Activated T-helper 2 cell treated with anti-CD3 and anti-CD28 coated beads, Interferon-gamma antibody, Interleukin-2, Interleukin-4, amounts not matched to agents 10 μg/mL and 5 μg/mL and 100 μg/mL, durations not matched to agents 14 hours and 24 hours and 36 hours (primary cell): ENCODE data around the gene PROC. TPM values are rescaled to one million over a fixed set of nuclear protein-coding genes. Genes with fewer than 3 reads are reported as not detected.

Experiments used
- DNase-seq: peaks from one replicate; pipeline ENCODE4 v3.0.0; 2021; ENCODE audit warnings: low spot score
- H3K27ac Mint-ChIP-seq: one replicate; pipeline ENCODE4 v1.8.0; 2021; ENCODE audit warnings: mixed read lengths
- H3K27me3 Mint-ChIP-seq: one replicate; pipeline ENCODE4 v1.8.0; 2021; ENCODE audit warnings: low read depth, mixed read lengths
- H3K36me3 Mint-ChIP-seq: one replicate; pipeline ENCODE4 v1.8.0; 2021; ENCODE audit warnings: low read depth, mixed read lengths
- H3K4me1 Mint-ChIP-seq: one replicate; pipeline ENCODE4 v1.8.0; 2021; ENCODE audit warnings: low read depth, mixed read lengths
- H3K4me3 Mint-ChIP-seq: one replicate; pipeline ENCODE4 v1.8.0; 2021; ENCODE audit warnings: low read depth, mild to moderate bottlenecking, moderate library complexity, mixed read lengths
- H3K9me3 Mint-ChIP-seq: one replicate; pipeline ENCODE4 v1.8.0; 2021; ENCODE audit warnings: mixed read lengths
- intact Hi-C: fragments of 100-400 bp; cut with micrococcal nuclease; formaldehyde crosslinking; loops from one replicate; pipeline ENCODE4 v1.15.1; 2023
- total RNA-seq: library from RNA; stranded (reverse); gene quantifications from 2 replicates; pipeline ENCODE4 v1.2.3, GENCODE V29; 2022

PROC gene
- not detected in 2 replicates for total RNA-seq

- Mint-ChIP-seq H3K27ac (no peak within 1 kb of the TSS), H3K9me3 (peaks cover 3% of the 10 kb centered on the region), H3K4me3 (no peak within 1 kb of the TSS)
Measured at GRCh38 chr2:127418300-127419111, at the start of gene PROC. Gene PROC (plus strand): TSS chr2:127418427. CDS start chr2:127419943, 1,516 bp downstream.

DNA sequence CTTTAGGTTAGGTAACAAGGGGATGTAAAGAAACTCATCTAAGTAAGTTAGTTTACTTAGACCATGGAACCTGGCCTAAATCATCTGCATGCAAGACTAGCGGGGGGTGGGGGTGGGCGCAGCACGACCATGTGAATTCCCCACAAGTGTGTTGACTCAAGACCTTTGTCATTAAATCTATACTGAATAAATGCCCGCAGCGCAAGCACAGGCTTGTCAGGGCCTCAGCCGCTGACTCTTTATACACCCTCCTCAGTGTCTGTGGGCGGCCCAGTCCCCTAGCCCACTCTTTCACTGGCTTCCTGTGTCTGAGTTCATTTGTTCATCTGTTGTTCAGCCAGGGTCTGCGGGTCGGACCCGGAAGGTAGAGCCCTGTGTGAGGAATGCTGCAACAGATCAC lies 48.2 kb upstream of the PROC start:
- intact Hi-C loops, result no loop called here
- peaks cover 8% of the 10 kb centered on the region for H3K4me1 Mint-ChIP-seq
- no peak for DNase-seq
- no peak overlapping the region for H3K27ac Mint-ChIP-seq
- H3K9me3 Mint-ChIP-seq, result peaks cover 43% of the 10 kb centered on the region
- H3K27me3 Mint-ChIP-seq, result no peaks in the 10 kb centered on the region
- no peak overlapping the region for H3K4me3 Mint-ChIP-seq
- peaks cover 51% of the 10 kb centered on the region for H3K36me3 Mint-ChIP-seq

More at GRCh38 chr2:127418300-127419111, at the start of gene PROC:
- Mint-ChIP-seq H3K4me1 (peaks cover 22% of the 10 kb centered on the region), H3K36me3 (peaks cover 3% of the 10 kb centered on the region), H3K27me3 (peaks cover 34% of the 10 kb centered on the region)
- DNase-seq, result no peak
- intact Hi-C loops, result no loop called here

DNA sequence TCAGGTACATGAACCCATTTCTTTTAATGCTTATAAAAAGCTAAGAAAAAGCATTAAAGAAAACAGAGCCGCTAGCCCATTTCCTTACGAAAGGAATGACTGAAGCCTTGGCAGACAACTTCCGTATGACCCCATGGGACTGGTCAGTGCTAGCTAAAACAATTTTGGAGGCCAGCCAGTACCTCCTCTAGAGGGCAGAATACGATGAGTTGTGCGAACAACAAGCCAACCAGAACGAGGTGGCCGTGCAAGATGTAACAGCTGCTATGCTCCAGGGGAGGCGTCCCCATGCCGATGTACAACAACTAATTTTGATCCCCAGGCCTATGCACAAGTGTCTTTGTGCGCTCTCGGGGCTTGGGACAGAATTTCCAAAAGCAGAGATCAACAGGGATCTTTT lies 47.2 kb upstream of the PROC start:
- intact Hi-C loops, result no loop called here
- H3K9me3 Mint-ChIP-seq, result peaks cover 49% of the 10 kb centered on the region
- no peaks in the 10 kb centered on the region for H3K27me3 Mint-ChIP-seq
- DNase-seq, result no peak
- peaks cover 2% of the 10 kb centered on the region for H3K4me1 Mint-ChIP-seq
- H3K4me3 Mint-ChIP-seq, result no peak overlapping the region
- H3K27ac Mint-ChIP-seq, result no peak overlapping the region
- H3K36me3 Mint-ChIP-seq, result peaks cover 58% of the 10 kb centered on the region

- Mint-ChIP-seq H3K4me3 (no peak overlapping the region), H3K27ac (no peak overlapping the region), H3K4me1 (peaks cover 7% of the 10 kb centered on the region), H3K36me3 (peaks cover 71% of the 10 kb centered on the region), H3K27me3 (no peaks in the 10 kb centered on the region), H3K9me3 (peaks cover 59% of the 10 kb centered on the region)
- intact Hi-C loops, result no loop called here
- DNase-seq, result no peak
Measured at GRCh38 chr2:127373362-127374083, 44.7 kb upstream of the PROC start.

DNA sequence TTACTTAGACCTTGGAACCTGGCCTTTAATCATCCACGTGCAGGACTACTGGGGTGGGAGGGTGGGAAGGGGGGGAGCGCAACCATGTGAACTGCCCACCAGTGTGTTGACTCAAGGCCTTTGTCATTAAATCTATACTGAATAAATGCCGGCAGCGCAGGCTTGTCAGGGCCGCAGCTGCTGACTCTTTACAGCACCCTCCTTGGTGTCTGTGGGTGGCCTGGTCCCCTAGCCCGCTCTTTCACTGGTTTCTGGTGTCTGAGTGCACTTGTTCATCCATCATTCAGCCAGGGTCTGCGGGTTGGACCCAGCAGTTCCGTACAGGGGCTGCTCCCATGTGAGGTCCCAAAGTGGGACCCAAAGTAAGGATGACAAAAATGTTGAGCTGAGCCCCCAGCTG lies 42.0 kb upstream of the PROC start:
- Mint-ChIP-seq H3K36me3 (peaks cover 57% of the 10 kb centered on the region), H3K9me3 (peaks cover 47% of the 10 kb centered on the region), H3K27me3 (no peaks in the 10 kb centered on the region), H3K27ac (no peak overlapping the region), H3K4me1 (peaks cover 19% of the 10 kb centered on the region), H3K4me3 (no peak overlapping the region)
- intact Hi-C loops, result no loop called here
- DNase-seq, result no peak

- no peak overlapping the region for H3K4me3 Mint-ChIP-seq
- no peaks in the 10 kb centered on the region for H3K27me3 Mint-ChIP-seq
- peaks cover 40% of the 10 kb centered on the region for H3K9me3 Mint-ChIP-seq
- peaks cover 47% of the 10 kb centered on the region for H3K36me3 Mint-ChIP-seq
- H3K4me1 Mint-ChIP-seq, result peaks cover 27% of the 10 kb centered on the region
- intact Hi-C loops, result no loop called here
- no peak for DNase-seq
- no peak overlapping the region for H3K27ac Mint-ChIP-seq
Measured at GRCh38 chr2:127377262-127377661, 41.0 kb upstream of the PROC start.

GRCh38 chr2:127378720-127379119 lies 39.5 kb upstream of the PROC start:
- intact Hi-C loops, result no loop called here
- Mint-ChIP-seq H3K4me3 (no peak overlapping the region), H3K27me3 (no peaks in the 10 kb centered on the region), H3K9me3 (peaks cover 26% of the 10 kb centered on the region), H3K27ac (no peak overlapping the region), H3K4me1 (peaks cover 34% of the 10 kb centered on the region), H3K36me3 (peaks cover 42% of the 10 kb centered on the region)
- no peak for DNase-seq

DNA sequence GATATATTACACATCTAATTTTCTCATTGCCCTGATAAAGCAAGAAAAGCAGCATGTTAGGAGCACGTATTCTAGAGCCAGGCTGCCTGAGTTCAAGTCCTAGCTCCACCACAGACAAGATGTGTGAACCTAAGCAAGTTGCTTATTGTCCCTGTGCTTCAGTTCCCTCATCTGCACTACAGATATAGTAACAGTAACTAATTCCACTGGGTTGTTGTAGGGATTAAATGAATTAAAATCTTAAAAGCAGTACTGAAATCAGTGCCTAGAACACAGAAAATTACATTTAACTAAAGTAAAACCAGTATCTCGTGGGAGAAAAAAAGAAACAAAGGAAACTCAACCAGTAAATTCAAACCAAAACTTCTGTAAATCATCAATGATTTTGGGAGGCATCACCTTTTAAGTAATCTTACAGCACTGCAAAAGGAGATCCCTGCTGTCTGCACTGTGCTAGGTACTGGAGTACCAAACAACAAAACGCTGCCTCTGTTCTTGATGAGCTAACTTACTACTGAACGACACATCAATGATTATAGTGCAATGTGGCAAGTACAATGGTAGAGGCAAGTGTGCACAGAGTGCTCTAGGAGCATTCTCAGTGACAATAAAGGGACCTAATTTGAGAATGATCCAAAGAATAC lies 38.4 kb upstream of the PROC start:
- no peaks in the 10 kb centered on the region for H3K27me3 Mint-ChIP-seq
- intact Hi-C loops, result no loop called here

DNA sequence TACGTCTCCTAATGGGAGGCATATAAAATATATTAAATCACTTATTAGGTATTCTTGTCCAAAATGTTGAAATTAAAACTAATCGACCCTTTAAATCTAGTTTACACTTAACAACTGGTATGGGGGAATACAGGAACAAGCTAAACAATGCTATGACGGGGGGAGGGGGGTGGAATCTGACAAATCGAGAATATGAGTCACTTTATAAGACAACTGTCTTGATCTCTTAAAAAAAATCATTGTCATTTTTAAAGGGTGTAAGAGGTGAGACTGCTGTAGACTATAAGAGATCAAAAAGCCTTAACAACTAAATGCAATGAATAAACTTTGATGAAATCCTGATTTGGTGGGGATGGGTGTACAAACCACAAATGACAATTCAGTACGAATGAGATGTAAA lies 36.5 kb upstream of the PROC start:
- H3K36me3 Mint-ChIP-seq, result peaks cover 33% of the 10 kb centered on the region
- no peak overlapping the region for H3K27ac Mint-ChIP-seq
- H3K4me3 Mint-ChIP-seq, result no peak overlapping the region
- intact Hi-C loops, result no loop called here
- DNase-seq, result no peak
- peaks cover 9% of the 10 kb centered on the region for H3K9me3 Mint-ChIP-seq
- peaks cover 58% of the 10 kb centered on the region for H3K4me1 Mint-ChIP-seq
- H3K27me3 Mint-ChIP-seq, result no peaks in the 10 kb centered on the region

More for the DNA sequence above, 38.4 kb upstream of the PROC start:
- Mint-ChIP-seq H3K27ac (no peak overlapping the region), H3K9me3 (peaks cover 16% of the 10 kb centered on the region), H3K4me1 (peaks cover 41% of the 10 kb centered on the region), H3K36me3 (peaks cover 40% of the 10 kb centered on the region), H3K4me3 (no peak overlapping the region)
- DNase-seq, result no peak

DNA sequence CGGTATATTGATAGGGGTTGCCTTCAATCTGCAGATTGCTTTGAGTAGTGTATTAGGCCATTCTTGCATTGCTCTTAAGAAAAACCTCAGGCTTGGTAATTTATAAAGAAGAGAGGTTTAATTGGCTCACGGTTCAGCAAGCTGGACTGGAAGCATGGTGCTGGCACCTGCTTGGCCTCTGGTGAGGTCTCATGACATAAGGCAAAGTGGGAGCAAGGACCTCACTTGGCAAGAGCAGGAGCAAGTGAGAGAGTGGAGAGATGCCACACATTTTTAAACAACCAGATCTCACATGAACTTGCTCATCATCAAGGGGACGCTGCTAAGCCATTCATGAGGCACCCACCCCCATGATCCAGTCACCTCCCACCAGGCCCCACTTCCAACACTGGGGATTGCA lies 35.4 kb upstream of the PROC start:
- Mint-ChIP-seq H3K27ac (no peak overlapping the region), H3K36me3 (peaks cover 26% of the 10 kb centered on the region), H3K4me1 (peaks cover 56% of the 10 kb centered on the region), H3K27me3 (no peaks in the 10 kb centered on the region), H3K9me3 (peaks cover under 1% of the 10 kb centered on the region), H3K4me3 (no peak overlapping the region)
- no peak for DNase-seq
- intact Hi-C loops, result no loop called here

- Mint-ChIP-seq H3K4me1 (peaks cover 65% of the 10 kb centered on the region), H3K27ac (peak overlapping the region; percentile 40), H3K4me3 (no peak overlapping the region), H3K27me3 (no peaks in the 10 kb centered on the region), H3K9me3 (no peaks in the 10 kb centered on the region), H3K36me3 (peaks cover 19% of the 10 kb centered on the region)
- DNase-seq, result no peak
- intact Hi-C loops, result no loop called here
Measured at GRCh38 chr2:127384529-127384928, 33.7 kb upstream of the PROC start.

DNA sequence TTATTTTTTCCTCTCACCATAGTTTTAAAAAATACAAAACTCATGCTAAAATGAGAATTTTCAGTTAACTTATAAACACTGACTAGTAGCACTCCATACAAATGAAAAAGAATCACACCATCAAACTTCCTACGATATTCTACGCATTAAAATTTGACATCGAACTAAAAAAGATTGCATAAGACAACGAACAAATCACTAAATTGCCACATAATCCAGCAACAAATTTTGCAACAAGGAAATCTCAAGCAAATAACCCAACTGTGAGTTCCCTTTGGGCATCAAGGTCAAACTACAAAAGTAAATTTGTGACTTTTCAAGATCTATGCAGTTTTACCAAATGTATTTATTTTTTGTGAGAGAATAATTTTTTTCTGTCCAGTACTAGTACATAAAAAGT lies 32.0 kb upstream of the PROC start:
- DNase-seq, result no peak
- Mint-ChIP-seq H3K9me3 (no peaks in the 10 kb centered on the region), H3K4me3 (peak overlapping the region; percentile 82), H3K27me3 (no peaks in the 10 kb centered on the region), H3K36me3 (peaks cover 19% of the 10 kb centered on the region), H3K27ac (peak overlapping the region; percentile 67), H3K4me1 (peaks cover 63% of the 10 kb centered on the region)
- intact Hi-C loops, result loop anchor here (5.0 kb wide), 2 partner anchors 36 to 39 kb away; no protein-coding TSS in a partner anchor
